Testis (tissue), 3 donors: ENCODE data around the gene PRLR. TPM values are rescaled to one million over a fixed set of nuclear protein-coding genes. Genes with fewer than 3 reads are reported as not detected.

ENCODE experiments used
- DNase-seq: peaks from one replicate; pipeline ENCODE4 v3.0.0-alpha.2; 2019
- H3K27ac ChIP-seq, 2 donors: fragments of 200-600 bp; sonication (generic); one replicate each; pipeline ENCODE4 v1.5.1; 2019
- H3K27me3 ChIP-seq: fragments of 200-600 bp; sonication (generic); one replicate; pipeline ENCODE4 v1.5.1; 2019
- H3K36me3 ChIP-seq: fragments of 200-600 bp; sonication (generic); one replicate; pipeline ENCODE4 v1.5.1; 2017; ENCODE audit warnings: low read depth; ENCODE audit errors: missing control alignments
- H3K4me1 ChIP-seq: fragments of 200-600 bp; sonication (generic); one replicate; pipeline ENCODE4 v1.5.1; 2019
- H3K4me3 ChIP-seq, 2 donors: fragments of 200-600 bp; sonication (generic); one replicate each; pipeline ENCODE4 v1.5.1; 2017 to 2019
- H3K9me3 ChIP-seq: fragments of 200-600 bp; sonication (generic); one replicate; pipeline ENCODE4 v1.5.1; 2017
- CTCF ChIP-seq, 3 experiments: fragments of 450-650 bp in 2 of 3; fragments of 200-600 bp in 1 of 3; sonication (generic) in 1 of 3; IDR thresholded peaks; one replicate each; pipeline ENCODE4 v1.5.1; 2016 to 2019; ENCODE audit warnings: antibody characterized with exemption in 3 of 3, mild to moderate bottlenecking in 2 of 3, moderate library complexity in 1 of 3
- POLR2A ChIP-seq: fragments of 450-650 bp; IDR thresholded peaks from one replicate; pipeline ENCODE4 v1.6.1; 2017; ENCODE audit warnings: antibody characterized with exemption, mild to moderate bottlenecking, moderate library complexity
- WGBS, 2 donors: methylation state at CpG; one replicate each; pipeline ENCODE4 v1.1.5; 2018; 5-methylcytosine and 5-hydroxymethylcytosine counted together
- intact Hi-C: fragments of 100-400 bp; cut with DNase I; formaldehyde crosslinking; loops from one replicate; pipeline ENCODE4 v1.15.1; 2023; ENCODE audit warnings: low total_unique reads
- polyA plus RNA-seq: library from polyadenylated mRNA; stranded (reverse); fragments of 350-450 nt; fragmentation: Illumina TruSeq; extraction: RNeasy Lipid Tissue Mini Kit (QIAGEN cat#74804); gene quantifications from one replicate; pipeline ENCODE4 v1.2.3, GENCODE V29; 2014; ENCODE audit warnings: low read depth, low replicate concordance; ENCODE audit not compliant: insufficient read depth
- total RNA-seq, 2 donors: library from RNA; depleted of rRNA; stranded (reverse); fragments of >200 nt; gene quantifications; one replicate each; pipeline ENCODE4 v1.2.3, GENCODE V29; 2016

The PRLR gene
- total and polyA plus RNA-seq, 3 donors from 2014 or later: 1.6 to 6.3 (median 2.2) TPM

GRCh38 chr5:35146406-35146805 lies 83.9 kb downstream of the PRLR start:
- H3K36me3 ChIP-seq: no peaks in the 10 kb centered on the region
- TF ChIP-seq POLR2A (no peak), CTCF (IDR thresholded peaks at IDR 0.05) (no peak)
- 69 to 83% methylated on average over 3 of the region's 3 CpGs for WGBS, 2 donors
- no peaks in the 10 kb centered on the region for H3K27me3 ChIP-seq
- DNase-seq: no peak
- H3K9me3 ChIP-seq: no peaks in the 10 kb centered on the region
- intact Hi-C loops: no loop called here
- H3K4me3 ChIP-seq: no peak overlapping the region
- H3K4me1 ChIP-seq: no peaks in the 10 kb centered on the region
- H3K27ac ChIP-seq: no peak overlapping the region

DNA sequence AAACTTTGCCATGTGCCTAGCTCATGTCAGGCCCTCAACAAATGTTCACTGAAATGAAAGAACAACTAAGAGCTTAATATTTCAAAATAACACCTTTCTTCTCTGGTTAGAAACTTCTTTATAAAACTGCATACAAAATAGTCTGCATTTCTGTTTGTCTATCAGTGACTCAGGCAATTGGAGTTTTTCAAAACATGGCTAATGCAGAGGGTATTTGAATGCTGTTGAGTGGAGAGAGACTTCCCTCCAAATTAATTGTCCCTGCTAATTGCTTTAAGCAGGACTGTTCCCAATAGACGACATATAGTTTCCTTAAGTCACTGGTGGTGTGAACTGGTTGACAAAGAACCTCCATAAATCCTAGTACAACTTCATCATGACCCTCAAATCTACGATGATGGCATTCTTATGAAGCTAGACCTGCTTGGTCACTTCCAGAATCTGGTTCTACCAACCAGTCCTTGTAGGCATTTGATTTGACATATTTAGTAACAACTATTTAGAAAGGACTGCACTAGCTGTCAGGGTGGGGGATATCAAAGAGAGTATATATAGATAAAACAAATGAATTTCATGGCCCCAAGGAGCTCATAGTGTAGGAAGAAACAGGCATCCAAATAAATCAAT lies 84.5 kb downstream of the PRLR start:
- DNase-seq: no peak
- no peak overlapping the region for H3K4me3 ChIP-seq
- no peaks in the 10 kb centered on the region for H3K36me3 ChIP-seq
- H3K27ac ChIP-seq: no peak overlapping the region
- 77% methylated on average over 2 of the region's 2 CpGs for WGBS, 2 donors
- H3K9me3 ChIP-seq: no peaks in the 10 kb centered on the region
- TF ChIP-seq CTCF (IDR thresholded peaks at IDR 0.05) (no peak), POLR2A (no peak)
- no peaks in the 10 kb centered on the region for H3K4me1 ChIP-seq
- intact Hi-C loops: no loop called here
- H3K27me3 ChIP-seq: no peaks in the 10 kb centered on the region

GRCh38 chr5:35145012-35145411 lies 85.3 kb downstream of the PRLR start:
- no peak overlapping the region for H3K4me3 ChIP-seq
- 75 to 84% methylated on average over 5 of the region's 5 CpGs for WGBS, 2 donors
- no peaks in the 10 kb centered on the region for H3K36me3 ChIP-seq
- intact Hi-C loops: no loop called here
- no peaks in the 10 kb centered on the region for H3K4me1 ChIP-seq
- no peak for TF ChIP-seq CTCF (IDR thresholded peaks at IDR 0.05)
- H3K27me3 ChIP-seq: no peaks in the 10 kb centered on the region
- H3K9me3 ChIP-seq: no peaks in the 10 kb centered on the region
- no peak for DNase-seq
- no peak overlapping the region for H3K27ac ChIP-seq

GRCh38 chr5:35143841-35144240 lies 86.4 kb downstream of the PRLR start:
- no peaks in the 10 kb centered on the region for H3K9me3 ChIP-seq
- WGBS, 2 donors: 83 to 89% methylated on average over 3 of the region's 3 CpGs
- intact Hi-C loops: no loop called here

More at GRCh38 chr5:35143841-35144240, 86.4 kb downstream of the PRLR start:
- H3K36me3 ChIP-seq: no peaks in the 10 kb centered on the region
- no peaks in the 10 kb centered on the region for H3K27me3 ChIP-seq
- no peak overlapping the region for H3K4me3 ChIP-seq
- TF ChIP-seq POLR2A (no peak), CTCF (IDR thresholded peaks at IDR 0.05) (no peak)
- no peak for DNase-seq
- no peaks in the 10 kb centered on the region for H3K4me1 ChIP-seq
- no peak overlapping the region for H3K27ac ChIP-seq
